ENCODE data around the gene SPRR2A. TPM values are rescaled to one million over a fixed set of nuclear protein-coding genes. Genes with fewer than 3 reads are reported as not detected.
"Not testable (repeated sequence)": the region's sequence is repeated elsewhere in the genome, so short reads cannot be mapped to it uniquely, and the experiment has no call there.

Gene SPRR2A
- total and polyA plus RNA-seq, 7 donors: 0.42 to 2.4 TPM; not detected in 5

- TF ChIP-seq EP300 (IDR thresholded peaks at IDR 0.05): no peak
- TF ChIP-seq POLR2A (IDR thresholded peaks at IDR 0.05): no peak
- no peak for TF ChIP-seq CTCF (IDR thresholded peaks at IDR 0.05)
- Histone ChIP-seq H3K27ac (no peak overlapping the region), H3K27me3 (no peaks in the 10 kb centered on the region), H3K4me3 (no peak overlapping the region), H3K9me3 (no peaks in the 10 kb centered on the region), H3K4me1 (no peaks in the 10 kb centered on the region), H3K36me3 (no peaks in the 10 kb centered on the region)
- DNase-seq: no peak
- WGBS, 2 donors: 80% methylated on average over 1 of the region's 1 CpG
- intact Hi-C loops (cut with DNase I): no loop called here
Measured at GRCh38 chr1:153025797-153026196, 31.5 kb downstream of the SPRR2A start.

DNA sequence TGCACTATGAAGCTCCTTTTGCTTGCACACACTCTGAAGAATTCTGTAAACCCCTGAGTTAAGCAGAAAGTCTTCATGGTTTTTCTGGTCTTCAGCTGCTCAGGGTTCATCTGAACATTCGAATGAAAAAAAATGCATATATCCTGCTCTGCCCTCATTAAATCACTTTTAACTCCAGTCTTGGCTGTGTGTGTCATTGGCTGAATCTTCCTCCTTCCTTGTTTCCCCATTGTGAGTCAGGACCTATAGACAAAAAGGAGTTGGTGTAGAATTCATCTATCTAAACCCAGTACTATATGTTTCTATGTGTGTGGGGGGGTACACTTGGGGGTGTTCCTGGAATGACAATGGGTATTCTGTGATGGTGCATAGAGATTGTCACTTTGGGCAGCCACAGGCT, 32.9 kb downstream of the SPRR2A start:
- intact Hi-C loops (cut with DNase I): no loop called here
- Histone ChIP-seq H3K27ac (no peak overlapping the region), H3K4me1 (no peaks in the 10 kb centered on the region), H3K27me3 (no peaks in the 10 kb centered on the region), H3K4me3 (no peak overlapping the region), H3K9me3 (no peaks in the 10 kb centered on the region), H3K36me3 (no peaks in the 10 kb centered on the region)
- DNase-seq: no peak
- TF ChIP-seq EP300 (IDR thresholded peaks at IDR 0.05) (no peak), CTCF (IDR thresholded peaks at IDR 0.05) (no peak), POLR2AphosphoS5 (IDR thresholded peaks at IDR 0.05) (no peak), POLR2A (IDR thresholded peaks at IDR 0.05) (no peak)
- whole genome bisulfite sequencing, 2 donors: 86 to 89% methylated on average over 1 of the region's 1 CpG

- no peaks in the 10 kb centered on the region for H3K36me3 ChIP-seq
- no peak overlapping the region for H3K27ac ChIP-seq
- H3K27me3 ChIP-seq: no peaks in the 10 kb centered on the region
- H3K4me3 ChIP-seq: no peak overlapping the region
- no peak for DNase-seq
- TF ChIP-seq POLR2AphosphoS5 (IDR thresholded peaks at IDR 0.05) (no peak), CTCF (IDR thresholded peaks at IDR 0.05) (no peak), POLR2A (IDR thresholded peaks at IDR 0.05) (no peak), EP300 (IDR thresholded peaks at IDR 0.05) (no peak)
- WGBS, 2 donors: 88 to 92% methylated on average over 7 of the region's 7 CpGs
- H3K9me3 ChIP-seq: no peaks in the 10 kb centered on the region
- no peaks in the 10 kb centered on the region for H3K4me1 ChIP-seq
- intact Hi-C loops (cut with DNase I): no loop called here
Measured at GRCh38 chr1:153023109-153023508, 34.2 kb downstream of the SPRR2A start.

GRCh38 chr1:153022340-153022739, 35.0 kb downstream of the SPRR2A start:
- H3K4me3 ChIP-seq; DNase-seq; H3K27ac ChIP-seq; intact Hi-C loops (cut with DNase I); H3K27me3 ChIP-seq; H3K36me3 ChIP-seq; H3K9me3 ChIP-seq; H3K4me1 ChIP-seq: not testable (repeated sequence)
- WGBS, 2 donors: 46 to 78% methylated on average over 9 of the region's 9 CpGs

- H3K4me1 ChIP-seq; H3K27me3 ChIP-seq; H3K9me3 ChIP-seq; DNase-seq; H3K4me3 ChIP-seq; H3K27ac ChIP-seq; intact Hi-C loops (cut with DNase I); H3K36me3 ChIP-seq: not testable (repeated sequence)
- whole genome bisulfite sequencing, 2 donors: 30 to 32% methylated on average over 2 of the region's 2 CpGs
Measured at GRCh38 chr1:153021829-153022228, 35.5 kb downstream of the SPRR2A start.

- H3K36me3 ChIP-seq; DNase-seq; H3K4me1 ChIP-seq; H3K4me3 ChIP-seq; intact Hi-C loops (cut with DNase I); H3K27me3 ChIP-seq; H3K9me3 ChIP-seq; H3K27ac ChIP-seq: not testable (repeated sequence)
- WGBS, 2 donors: 86 to 90% methylated on average over 8 of the region's 8 CpGs
Measured at GRCh38 chr1:153011235-153011758, 46.0 kb downstream of the SPRR2A start.

Small RNA genes within 50 kb of the gene (small RNA-seq; reads per million reads assigned to genes)
- gene AL356867.1 (0 reads per million in 3 donors), gene RF00322 (0 reads per million in 3 donors)

Other genes with a start within 250 kb of the SPRR2A start
- not detected for gene LCE1B, start 245.5 kb downstream of the SPRR2A start, total RNA-seq
- gene LCE1B, start 245.5 kb downstream of the SPRR2A start, polyA plus RNA-seq: not detected
- gene LCE1A, start 230.0 kb downstream of the SPRR2A start, total RNA-seq: not detected
- not detected for gene LCE1A, start 230.0 kb downstream of the SPRR2A start, polyA plus RNA-seq
- gene LCE6A, start 214.7 kb downstream of the SPRR2A start, total RNA-seq: not detected
- gene LCE6A, start 214.7 kb downstream of the SPRR2A start, polyA plus RNA-seq: 1 to 10 TPM in 1 of 3 donors, not detected in 2; 2.4 TPM
- not detected for gene LCE7A, start 197.5 kb downstream of the SPRR2A start, total RNA-seq
- not detected for gene LCE7A, start 197.5 kb downstream of the SPRR2A start, polyA plus RNA-seq
- gene SMCP, start 179.2 kb downstream of the SPRR2A start, total RNA-seq: not detected
- gene SMCP, start 179.2 kb downstream of the SPRR2A start, polyA plus RNA-seq: not detected
- gene IVL, start 149.0 kb downstream of the SPRR2A start, total RNA-seq: not detected
- gene IVL, start 149.0 kb downstream of the SPRR2A start, polyA plus RNA-seq: 1 to 10 TPM in 1 of 3 donors, under 1 TPM in 1, not detected in 1; 0.03 to 1.2 TPM
- gene SPRR5, start 110.3 kb downstream of the SPRR2A start, total RNA-seq: not detected
- gene SPRR5, start 110.3 kb downstream of the SPRR2A start, polyA plus RNA-seq: not detected
- gene SPRR4, start 86.9 kb downstream of the SPRR2A start, total RNA-seq: not detected
- not detected for gene SPRR4, start 86.9 kb downstream of the SPRR2A start, polyA plus RNA-seq
- not detected for gene SPRR1A, start 73.4 kb downstream of the SPRR2A start, total RNA-seq
- gene SPRR1A, start 73.4 kb downstream of the SPRR2A start, polyA plus RNA-seq: not detected
- gene SPRR3, start 55.8 kb downstream of the SPRR2A start, total RNA-seq: not detected
- gene SPRR3, start 55.8 kb downstream of the SPRR2A start, polyA plus RNA-seq: 10 to 100 TPM in 1 of 3 donors, 1 to 10 TPM in 1, not detected in 1; 2.1 to 13.2 TPM
- not detected for gene SPRR1B, start 26.3 kb downstream of the SPRR2A start, total RNA-seq
- 1 to 10 TPM in 1 of 3 donors, under 1 TPM in 1, not detected in 1; 0.19 to 3.0 TPM for gene SPRR1B, start 26.3 kb downstream of the SPRR2A start, polyA plus RNA-seq
- not detected for gene SPRR2D, start 16.4 kb downstream of the SPRR2A start, total RNA-seq
- gene SPRR2D, start 16.4 kb downstream of the SPRR2A start, polyA plus RNA-seq: under 1 TPM in 1 of 3 donors, not detected in 2; 0.29 TPM
- not detected for gene SPRR2B, start 14.1 kb upstream of the SPRR2A start, total RNA-seq
- not detected for gene SPRR2B, start 14.1 kb upstream of the SPRR2A start, polyA plus RNA-seq
- not detected for gene SPRR2E, start 37.0 kb upstream of the SPRR2A start, total RNA-seq
- 1 to 10 TPM in 1 of 3 donors, under 1 TPM in 1, not detected in 1; 0.16 to 1.8 TPM for gene SPRR2E, start 37.0 kb upstream of the SPRR2A start, polyA plus RNA-seq
- gene SPRR2F, start 56.0 kb upstream of the SPRR2A start, total RNA-seq: not detected
- gene SPRR2F, start 56.0 kb upstream of the SPRR2A start, polyA plus RNA-seq: not detected
- gene SPRR2G, start 93.4 kb upstream of the SPRR2A start, total RNA-seq: not detected
- not detected for gene SPRR2G, start 93.4 kb upstream of the SPRR2A start, polyA plus RNA-seq
- not detected for gene LELP1, start 145.9 kb upstream of the SPRR2A start, total RNA-seq
- not detected for gene LELP1, start 145.9 kb upstream of the SPRR2A start, polyA plus RNA-seq
- not detected for gene PRR9, start 160.1 kb upstream of the SPRR2A start, total RNA-seq
- gene PRR9, start 160.1 kb upstream of the SPRR2A start, polyA plus RNA-seq: not detected
- not detected for gene LORICRIN, start 202.2 kb upstream of the SPRR2A start, total RNA-seq
- gene LORICRIN, start 202.2 kb upstream of the SPRR2A start, polyA plus RNA-seq: under 1 TPM in 1 of 3 donors, not detected in 2; 0.06 TPM

Measured in sigmoid colon (tissue), 7 donors.